HepG2 (cell line): ENCODE data around the gene ZNF383. TPM values are rescaled to one million over a fixed set of nuclear protein-coding genes. Genes with fewer than 3 reads are reported as not detected.

Experiments
- AFF4 ChIP-seq: sonication (generic); formaldehyde crosslinking; IDR thresholded peaks from 2 replicates; pipeline ENCODE4 v1.4.0; 2020; ENCODE audit warnings: missing genetic modification reagents
- ATF6 ChIP-seq: sonication (generic); formaldehyde crosslinking; conservative IDR thresholded peaks from 2 replicates; pipeline ENCODE4 v1.4.0; 2020; ENCODE audit warnings: missing genetic modification reagents
- FIP1L1 ChIP-seq: fragments of 200-400 bp; formaldehyde crosslinking; IDR thresholded peaks from 2 replicates; pipeline ENCODE4 v1.6.1; 2018; ENCODE audit warnings: low read depth, mild to moderate bottlenecking, low read length, moderate library complexity, borderline replicate concordance; ENCODE audit not compliant: insufficient read depth
- KLF6 ChIP-seq: IDR thresholded peaks from 2 replicates; pipeline ENCODE4 v1.8.0; 2016; ENCODE audit warnings: missing biosample characterization, missing genetic modification reagents
- LCORL ChIP-seq, 2 experiments: fragments of 450-650 bp in 1 of 2; sonication (generic) in 1 of 2; formaldehyde crosslinking in 1 of 2; IDR thresholded peaks; 2 replicates each; pipeline versions ENCODE4 v1.5.0 to v1.6.1; 2017 to 2020; ENCODE audit warnings: antibody characterized with exemption in 1 of 2, missing genetic modification reagents in 1 of 2
- MTERF4 ChIP-seq: sonication (generic); formaldehyde crosslinking; IDR thresholded peaks from 2 replicates; pipeline ENCODE4 v1.8.0; 2023; ENCODE audit warnings: mild to moderate bottlenecking, missing genetic modification reagents
- NFRKB ChIP-seq: fragments of 450-650 bp; IDR thresholded peaks from 2 replicates; pipeline ENCODE4 v1.6.1; 2017
- NRL ChIP-seq: sonication (generic); formaldehyde crosslinking; IDR thresholded peaks from 2 replicates; pipeline ENCODE4 v1.5.0; 2020; ENCODE audit warnings: missing genetic modification reagents, mild to moderate bottlenecking, moderate library complexity, borderline replicate concordance
- PRDM10 ChIP-seq: sonication (generic); formaldehyde crosslinking; IDR thresholded peaks from 2 replicates; pipeline ENCODE4 v1.4.0; 2020; ENCODE audit warnings: low read depth, missing genetic modification reagents
- RBM39 ChIP-seq: fragments of 200-400 bp; formaldehyde crosslinking; IDR thresholded peaks from one replicate; pipeline ENCODE4 v1.6.1; 2018; ENCODE audit warnings: antibody characterized with exemption, mild to moderate bottlenecking, low read depth, low read length; ENCODE audit not compliant: poor library complexity, severe bottlenecking
- ZKSCAN1 ChIP-seq: fragments of 150-350 bp; IDR thresholded peaks from 2 replicates; pipeline ENCODE4 v1.6.1; 2014; ENCODE audit warnings: low read length
- ZNF761 ChIP-seq: sonication (generic); formaldehyde crosslinking; conservative IDR thresholded peaks from 2 replicates; pipeline ENCODE4 v1.4.0; 2020; ENCODE audit warnings: mild to moderate bottlenecking, missing genetic modification reagents
- ZNF879 ChIP-seq: sonication (generic); formaldehyde crosslinking; IDR thresholded peaks from 2 replicates; pipeline ENCODE4 v1.8.1; 2023; ENCODE audit warnings: missing genetic modification reagents
- ZNF891 ChIP-seq: sonication (generic); formaldehyde crosslinking; IDR thresholded peaks from 2 replicates; pipeline ENCODE4 v1.5.0; 2020; ENCODE audit warnings: mild to moderate bottlenecking, missing genetic modification reagents
- polyA plus RNA-seq, 8 experiments: library from polyadenylated mRNA; depleted of rRNA in 3 of 8; stranded (reverse) in 7 of 8; unstranded in 1 of 8; fragments of >200 nt; fragmentation: Illumina TruSeq in 4 of 8; extraction: Trizol in 4 of 8; gene quantifications; 2 replicates each; pipeline versions ENCODE4 v1.2.1 to v1.2.3, GENCODE V29; 2011 to 2016; ENCODE audit warnings: low read depth in 4 of 8, missing spikeins in 1 of 8, mixed read lengths in 1 of 8; ENCODE audit not compliant: insufficient read depth in 1 of 8
- total RNA-seq, 5 experiments: library from RNA; depleted of rRNA; stranded (reverse); fragments of >200 nt; fragmentation: Illumina TruSeq; extraction: Trizol; gene quantifications; 2 replicates each; pipeline ENCODE4 v1.2.3, GENCODE V29; 2016; ENCODE audit warnings: low read depth in 1 of 5
- TF ChIP-seq, protein P1 (sequence below): sonication (generic); formaldehyde crosslinking; IDR thresholded peaks from 2 replicates; pipeline ENCODE4 v1.5.0; 2020; ENCODE audit warnings: missing genetic modification reagents

Gene ZNF383
- total and polyA plus RNA-seq, 2 of the 13 experiments (the other 11 are each of a cell fraction or from before 2014, with no cell fraction given) = 2.6 to 4.1 TPM

DNA sequence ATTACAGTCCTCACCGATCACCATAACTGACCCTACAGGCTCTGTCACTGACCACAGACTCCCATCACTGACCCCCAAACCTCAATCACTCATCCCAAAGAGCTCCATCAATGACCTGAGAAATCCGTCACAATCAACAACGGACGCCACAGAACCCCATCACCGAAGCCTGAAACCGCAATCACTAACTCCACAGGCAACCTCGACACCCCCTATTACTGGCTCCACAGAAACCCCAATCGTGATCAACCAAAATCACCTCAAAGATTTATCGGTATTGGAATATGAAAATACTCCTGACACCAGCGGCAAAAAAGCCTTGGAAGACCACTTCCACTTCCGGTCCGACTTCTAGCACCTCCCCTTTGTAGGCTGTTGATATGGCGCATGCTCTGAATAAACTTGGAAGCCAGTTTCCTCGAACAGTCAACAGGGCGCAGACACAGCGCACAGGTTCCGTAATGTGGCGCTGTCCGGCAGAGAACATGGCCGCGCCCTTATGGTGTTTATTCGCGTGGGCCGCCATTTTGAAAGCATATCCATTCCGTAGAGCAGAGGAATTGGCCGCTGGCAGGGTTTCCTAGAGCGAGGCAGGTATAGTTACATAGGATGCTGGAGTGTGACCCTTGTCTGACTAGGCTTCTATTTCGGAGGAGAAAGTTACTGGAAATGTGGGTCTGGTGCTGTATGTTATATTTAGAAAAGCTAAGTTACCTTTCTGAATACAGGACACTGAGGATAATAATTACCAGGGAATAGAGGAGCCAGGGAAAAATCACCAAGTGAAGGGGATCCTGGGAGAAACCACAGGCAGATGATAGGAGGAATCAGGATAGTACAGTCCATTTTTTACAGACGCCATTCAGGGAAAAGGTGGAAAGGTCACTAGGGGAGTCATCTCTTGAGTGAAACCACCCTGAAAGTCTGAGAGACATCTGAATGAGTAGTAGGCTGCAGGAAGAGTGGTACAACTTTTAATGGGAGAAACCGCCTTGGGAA, 45.3 kb upstream of the ZNF383 start, which contains the start of gene ZNF585A (continued):
- TF ChIP-seq AFF4 = no peak
- peak; percentile 41; the same call in 1 of the 2 replicates for TF ChIP-seq NFRKB
- TF ChIP-seq ATF6 (CRISPR knock-in tag) = 0 out of 2 replicates have a peak, but pooled peaks have one; percentile 19
- TF ChIP-seq KLF6 (CRISPR knock-in tag) = no peak
- 0 out of 2 replicates have a peak, but pooled peaks have one; percentile 26 for TF ChIP-seq ZNF761 (CRISPR knock-in tag)
- TF ChIP-seq ZKSCAN1 = peak; percentile 65; the same call in 1 of the 2 replicates
- no peak for TF ChIP-seq LCORL (IDR thresholded peaks at IDR 0.05)
- TF ChIP-seq LCORL (CRISPR knock-in tag; IDR thresholded peaks at IDR 0.05) = no peak
- no peak for TF ChIP-seq ZNF891 (CRISPR knock-in tag)
- TF ChIP-seq, protein P1, sequence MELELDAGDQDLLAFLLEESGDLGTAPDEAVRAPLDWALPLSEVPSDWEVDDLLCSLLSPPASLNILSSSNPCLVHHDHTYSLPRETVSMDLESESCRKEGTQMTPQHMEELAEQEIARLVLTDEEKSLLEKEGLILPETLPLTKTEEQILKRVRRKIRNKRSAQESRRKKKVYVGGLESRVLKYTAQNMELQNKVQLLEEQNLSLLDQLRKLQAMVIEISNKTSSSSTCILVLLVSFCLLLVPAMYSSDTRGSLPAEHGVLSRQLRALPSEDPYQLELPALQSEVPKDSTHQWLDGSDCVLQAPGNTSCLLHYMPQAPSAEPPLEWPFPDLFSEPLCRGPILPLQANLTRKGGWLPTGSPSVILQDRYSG (CRISPR knock-in tag) = no peak
- no peak for TF ChIP-seq ZNF879 (CRISPR knock-in tag)
- no peak for TF ChIP-seq NRL (CRISPR knock-in tag)
- no peak for TF ChIP-seq FIP1L1
- TF ChIP-seq PRDM10 = peak; percentile 90
- TF ChIP-seq RBM39 = no peak
- no peak for TF ChIP-seq MTERF4 (CRISPR knock-in tag)
